ENCODE measurements around the gene GOLGA1. TPM values are rescaled to one million over a fixed set of nuclear protein-coding genes. Genes with fewer than 3 reads are reported as not detected.
A peak's percentile ranks its signal among the peaks of the same experiment; 100 is the strongest.

The GOLGA1 gene
- total and polyA plus RNA-seq, 2 of the 13 experiments (the other 11 are each of a cell fraction or from before 2014, with no cell fraction given) = 12.7 to 15.9 TPM

- TF ChIP-seq ZSCAN5A (CRISPR knock-in tag; IDR thresholded peaks at IDR 0.05; ENCODE audit: borderline replicate concordance) (no peak), KDM6A (CRISPR knock-in tag; IDR thresholded peaks at IDR 0.05; ENCODE audit: low read depth) (no peak), ZNF530 (CRISPR knock-in tag; IDR thresholded peaks at IDR 0.05; ENCODE audit: low read depth) (no peak), ZNF383 (CRISPR knock-in tag; IDR thresholded peaks at IDR 0.05; ENCODE audit: borderline replicate concordance) (no peak), ZNF879 (CRISPR knock-in tag; IDR thresholded peaks at IDR 0.05) (no peak)
Measured at GRCh38 chr9:124841075-124841821, 99.6 kb downstream of the GOLGA1 start (continued).

- WGBS (ENCODE audit: low lambda C conversion rate) = 22% methylated on average over 9 of the region's 18 CpGs
- FAIRE-seq = no peak
- H3K9me3 ChIP-seq (ENCODE audit: low read length) = no peaks in the 10 kb centered on the region
- peak; percentile 45 for DNase-seq (ENCODE audit: low spot score)
- H2AFZ ChIP-seq (ENCODE audit: low read length) = no peak overlapping the region
- H3K4me2 ChIP-seq (ENCODE audit: low read depth, low read length) = peak overlapping the region; percentile 70
- intact Hi-C loops (cut with micrococcal nuclease; ENCODE audit: unreplicated experiment) (no loop called here), in situ Hi-C loops (cut with HindIII; ENCODE audit: extremely low pct_ligation_motif_present, low pct_unique_long_range_greater_than_20kb) (loop anchor here (10.0 kb wide), 1 partner anchor 46 kb away; no protein-coding TSS in a partner anchor)
- H3K27me3 ChIP-seq (ENCODE audit: control insufficient read depth in 1 of 2, insufficient read depth in 2 of 2, low read length in 2 of 2) = peaks cover 0 to 5% of the 10 kb centered on the region in 2 experiments; a peak in 2 of 5 replicates
- no peaks in the 10 kb centered on the region for H4K20me1 ChIP-seq (ENCODE audit: insufficient read depth, low read length)
- peak; percentile 71 for ATAC-seq
- H3K4me3 ChIP-seq (replicated peaks in 1 of 3; ENCODE audit: insufficient read depth in 1 of 3, low read depth in 2 of 3, low read length in 3 of 3) = peak overlapping the region in 1 of 3 experiments; percentile 60; a peak in 1 of 6 replicates
- peaks cover 32% of the 10 kb centered on the region for H3K4me1 ChIP-seq (ENCODE audit: insufficient read depth, low read length)
- ChIA-PET POLR2A (interaction anchor here (0.8 to 2.0 kb wide), 5 partner anchors 9 to 30 kb away, joined by 3 to 10 read pairs (median 4); partner anchors contain the start of genes ARPC5L and RPL35), CTCF (ENCODE audit: low intra/inter-chr PET ratio, low total read pairs) (interaction anchor here (0.8 to 2.8 kb wide), 7 partner anchors 9 to 68 kb away, joined by 3 to 16 read pairs (median 6); partner anchors contain the start of gene WDR38)
- no peak overlapping the region for H3K9ac ChIP-seq (ENCODE audit: insufficient read depth, low read depth, low read length)
- H3K79me2 ChIP-seq (ENCODE audit: insufficient read depth, low read length) = no peaks in the 10 kb centered on the region
- H3K27ac ChIP-seq (ENCODE audit: extremely low read length, insufficient read depth, low read length) = no peak overlapping the region
- BruUV-seq (replicated peaks) = no TSS peak
- no peaks in the 10 kb centered on the region for H3K36me3 ChIP-seq (replicated peaks in 1 of 2; ENCODE audit: control insufficient read depth in 1 of 2, insufficient read depth in 2 of 2, low read length in 2 of 2)
- TF ChIP-seq MAFF (IDR thresholded peaks at IDR 0.05; ENCODE audit: low read depth, low read length) (no peak), POLR2G (IDR thresholded peaks at IDR 0.05; ENCODE audit: low read depth, low read length) (no peak), ZMYM3 (CRISPR knock-in tag; IDR thresholded peaks at IDR 0.05) (0 out of 2 replicates have a peak, but pooled peaks have one; percentile 7), ZNF800 (CRISPR knock-in tag; IDR thresholded peaks at IDR 0.05) (no peak), BHLHE40 (IDR thresholded peaks at IDR 0.05; ENCODE audit: low read length) (no peak), TMF1 (CRISPR knock-in tag; IDR thresholded peaks at IDR 0.05; ENCODE audit: low read depth) (no peak), HNRNPL (IDR thresholded peaks at IDR 0.05; ENCODE audit: low read depth, low read length) (peak; percentile 46; the same call in 1 of the 2 replicates), ARNT (IDR thresholded peaks at IDR 0.05) (no peak), TBX3 (IDR thresholded peaks at IDR 0.05; ENCODE audit: borderline replicate concordance) (no peak), CENPX (CRISPR knock-in tag; IDR thresholded peaks at IDR 0.05) (no peak), TFAP4 (IDR thresholded peaks at IDR 0.05; ENCODE audit: borderline replicate concordance, low read depth) (peak; percentile 19; the same call in 1 of the 2 replicates), LBX2 (CRISPR knock-in tag; IDR thresholded peaks at IDR 0.05; ENCODE audit: borderline replicate concordance) (no peak)
Measured at GRCh38 chr9:124840300-124840833, 100.5 kb downstream of the GOLGA1 start.

Measured in HepG2 (cell line).